Stimulated activated CD4-positive, alpha-beta T cell treated with anti-CD3 and anti-CD28 coated beads, Interleukin-12 subunit alpha, Interleukin-12 subunit beta, amount 100 ng/mL, for 48 hours (primary cell): ENCODE measurements around the gene FZD10.

ENCODE experiments used
- DNase-seq, 3 donors: peaks; one replicate each; pipeline ENCODE4 v3.0.0-alpha.2; 2020; ENCODE audit warnings: low read depth in 2 of 3, low spot score in 1 of 3

FZD10 gene

GRCh38 chr12:130178282-130178681, 16.0 kb downstream of the FZD10 start:
- DNase-seq: no peak

DNA sequence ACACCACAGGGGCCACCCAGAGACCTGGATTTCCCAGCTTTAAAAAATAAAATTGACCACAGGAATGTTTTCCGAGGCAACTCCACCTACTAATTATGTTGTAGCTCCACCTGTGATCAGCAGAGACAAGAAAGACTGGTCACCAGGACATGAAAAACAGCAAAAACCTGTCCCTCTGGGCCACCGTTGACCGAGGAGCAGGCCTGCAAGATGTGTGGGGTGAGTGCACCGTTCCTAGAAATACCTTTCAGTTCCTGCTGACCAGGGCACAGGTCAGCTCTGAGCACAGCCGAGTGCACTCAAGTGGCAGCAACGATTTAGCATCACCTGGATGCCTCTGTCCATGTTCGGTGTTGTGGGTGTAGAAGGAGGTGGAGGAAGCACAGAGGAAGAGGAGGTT, 16.9 kb downstream of the FZD10 start:
- DNase-seq: no peak

GRCh38 chr12:130179621-130180020, 17.4 kb downstream of the FZD10 start:
- no peak for DNase-seq

DNA sequence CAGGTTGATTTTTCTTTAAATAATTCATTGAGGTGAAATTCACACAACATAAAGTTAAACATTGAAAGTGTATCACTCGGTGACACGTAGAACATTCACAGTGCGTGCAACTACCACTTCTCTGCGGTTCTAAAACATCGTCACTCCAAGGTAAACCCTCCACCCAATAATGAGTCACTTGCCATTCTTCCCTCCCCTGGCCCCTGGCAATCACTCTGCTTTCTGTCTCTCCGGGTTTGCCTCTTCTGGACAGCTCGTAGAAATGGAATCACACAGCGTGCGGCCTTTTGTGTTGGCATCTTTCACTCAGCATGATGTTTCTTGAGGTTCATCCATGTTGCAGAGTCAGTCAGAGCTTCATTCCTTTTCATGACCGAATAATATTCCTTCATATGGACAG, 18.9 kb downstream of the FZD10 start:
- DNase-seq: no peak

DNA sequence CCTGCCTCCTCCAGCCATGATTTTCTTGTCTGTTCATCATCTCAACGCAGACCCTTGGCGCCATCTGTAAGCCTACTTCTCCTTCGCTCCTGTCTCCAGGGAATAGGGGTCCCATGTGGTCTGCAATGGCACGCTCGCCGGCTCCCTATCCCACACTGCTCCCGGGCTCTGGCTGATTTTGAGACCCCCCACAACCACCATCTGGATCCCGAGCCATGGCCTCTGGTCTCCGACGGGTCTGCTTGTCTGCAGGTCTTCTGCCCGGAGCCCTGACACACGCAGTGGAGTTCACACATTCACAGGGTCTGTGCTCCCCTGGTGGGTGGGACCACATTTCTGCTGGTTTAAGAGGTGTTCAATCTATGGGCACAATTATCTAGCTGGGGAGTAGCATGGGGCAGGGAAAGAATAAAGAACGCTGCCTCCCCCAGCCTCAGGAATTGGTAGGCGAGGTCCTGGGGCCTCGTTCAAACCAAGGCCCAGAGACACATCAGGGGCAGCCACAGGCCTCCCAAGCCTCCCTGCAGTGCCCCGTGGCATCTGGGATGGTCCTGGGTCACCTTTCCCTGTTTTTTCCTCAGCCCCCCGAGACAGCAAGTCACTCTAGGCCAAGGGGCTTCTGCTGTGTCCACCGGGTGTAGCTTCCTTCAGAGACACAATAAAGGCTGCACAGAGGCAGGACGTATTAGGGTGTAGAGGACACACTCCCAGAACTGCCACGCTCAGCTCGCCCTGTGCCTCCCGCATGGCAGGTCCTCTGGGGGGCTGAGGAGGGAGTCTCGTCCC, 21.5 kb downstream of the FZD10 start:
- no peak for DNase-seq

DNA sequence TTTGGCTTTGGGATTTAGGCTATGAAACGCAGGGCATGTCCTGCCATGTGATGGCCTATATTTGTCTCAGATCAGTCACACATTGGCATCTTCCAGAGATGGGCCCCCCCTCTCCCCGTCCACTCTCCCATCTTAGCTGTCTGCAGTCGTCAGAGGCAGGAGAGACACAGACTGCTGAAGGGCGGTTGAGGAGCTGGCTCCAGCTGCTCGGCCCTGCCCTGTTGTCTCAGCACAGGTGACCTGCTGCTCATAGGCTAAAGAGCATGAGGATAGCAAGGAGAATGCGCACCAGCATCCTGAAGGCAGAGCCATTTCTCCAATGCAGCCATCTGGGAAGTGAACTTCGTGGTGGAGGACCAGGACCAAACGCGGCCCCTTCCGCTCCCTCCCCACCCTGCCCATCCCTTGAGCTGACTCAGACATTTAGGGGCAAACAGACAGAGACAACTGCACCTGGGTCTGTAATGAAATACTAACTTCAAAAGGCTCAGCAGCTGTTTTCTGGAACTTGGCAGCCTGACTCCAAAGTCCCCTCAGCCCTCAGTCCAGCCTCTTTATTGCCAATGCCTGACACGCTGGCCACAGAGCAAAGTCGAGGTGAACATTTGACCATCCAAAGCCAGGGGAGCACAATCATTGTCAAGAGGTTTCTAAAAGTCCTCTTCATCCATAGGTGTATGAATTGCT, 22.3 kb downstream of the FZD10 start:
- no peak for DNase-seq

- no peak for DNase-seq
Observed at GRCh38 chr12:130185455-130186391, 23.5 kb downstream of the FZD10 start.

- DNase-seq: no peak
Observed at GRCh38 chr12:130186651-130187268, 24.5 kb downstream of the FZD10 start.

DNA sequence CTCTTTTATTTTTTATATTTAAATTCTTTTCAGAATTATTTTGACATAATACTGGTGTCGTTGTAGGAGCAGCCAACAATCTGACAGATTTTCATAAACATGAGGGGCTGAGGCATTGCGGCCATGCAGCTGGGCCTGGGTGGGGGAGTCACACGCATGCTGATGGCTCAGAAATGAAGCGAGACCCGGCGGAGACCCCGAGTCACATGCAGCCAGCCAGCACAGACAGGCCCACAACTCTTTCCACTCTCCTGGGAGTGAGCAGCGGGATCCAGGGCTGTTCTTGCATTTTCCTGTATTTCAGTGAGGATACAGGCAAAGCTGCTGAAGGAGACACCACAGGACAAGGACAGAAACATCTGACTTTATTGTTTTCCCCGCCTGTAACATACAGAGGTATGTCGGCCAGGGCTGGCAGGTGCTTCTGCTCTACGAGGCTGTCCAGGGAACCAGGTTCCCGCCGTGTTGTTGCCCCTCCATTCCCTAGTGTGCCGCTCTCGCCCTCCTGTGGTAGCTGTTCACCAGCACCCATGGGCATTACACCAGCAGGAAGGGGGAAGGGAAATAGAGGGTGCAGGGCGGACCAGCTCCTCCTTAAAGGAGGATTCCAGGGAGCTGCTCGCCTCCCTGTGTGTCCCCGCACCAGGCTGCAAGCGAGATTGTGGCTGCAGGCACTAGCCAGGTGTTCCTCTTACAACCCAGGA, 30.5 kb downstream of the FZD10 start:
- DNase-seq: no peak

GRCh38 chr12:130194154-130194553, 31.9 kb downstream of the FZD10 start:
- no peak for DNase-seq

DNA sequence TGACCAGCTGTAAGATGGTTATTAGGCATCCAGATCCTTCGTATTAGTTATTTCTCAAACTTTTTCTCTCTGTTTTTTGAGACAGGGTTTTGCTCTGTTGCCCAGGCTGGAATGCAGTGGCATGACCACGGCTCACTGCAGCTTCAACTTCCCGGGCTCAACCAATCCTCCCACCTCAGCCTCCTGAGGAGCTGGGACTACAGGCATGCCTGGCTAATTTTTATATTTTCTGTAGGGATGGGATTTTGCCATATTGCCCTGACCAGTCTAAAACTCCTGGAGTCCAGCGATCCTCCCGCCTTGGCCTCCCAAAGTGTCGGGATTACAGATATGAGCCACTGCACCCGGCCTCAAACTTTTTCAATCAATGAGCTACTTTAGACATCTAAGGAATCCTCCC, 33.1 kb downstream of the FZD10 start:
- DNase-seq: no peak

DNA sequence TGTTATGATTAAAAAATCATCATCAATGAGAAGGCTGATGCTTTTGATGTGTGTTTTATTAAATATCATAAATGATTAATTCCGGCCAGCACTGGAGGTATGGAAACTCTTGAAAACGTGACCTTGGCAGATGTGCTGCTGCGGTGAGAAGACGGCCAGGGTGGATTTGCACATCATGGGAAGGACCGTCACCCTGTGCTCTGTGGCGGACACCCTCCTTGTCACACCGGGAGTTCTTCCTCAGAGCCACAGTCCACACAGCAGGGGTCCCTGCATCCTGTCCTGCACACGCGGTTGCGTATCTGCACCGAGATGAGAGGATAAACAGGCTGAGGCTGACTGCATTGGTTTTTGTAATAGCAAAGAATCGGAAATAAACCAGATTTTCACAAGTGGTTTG, 33.5 kb downstream of the FZD10 start:
- DNase-seq: no peak

GRCh38 chr12:130196827-130197226, 34.6 kb downstream of the FZD10 start:
- no peak for DNase-seq

DNA sequence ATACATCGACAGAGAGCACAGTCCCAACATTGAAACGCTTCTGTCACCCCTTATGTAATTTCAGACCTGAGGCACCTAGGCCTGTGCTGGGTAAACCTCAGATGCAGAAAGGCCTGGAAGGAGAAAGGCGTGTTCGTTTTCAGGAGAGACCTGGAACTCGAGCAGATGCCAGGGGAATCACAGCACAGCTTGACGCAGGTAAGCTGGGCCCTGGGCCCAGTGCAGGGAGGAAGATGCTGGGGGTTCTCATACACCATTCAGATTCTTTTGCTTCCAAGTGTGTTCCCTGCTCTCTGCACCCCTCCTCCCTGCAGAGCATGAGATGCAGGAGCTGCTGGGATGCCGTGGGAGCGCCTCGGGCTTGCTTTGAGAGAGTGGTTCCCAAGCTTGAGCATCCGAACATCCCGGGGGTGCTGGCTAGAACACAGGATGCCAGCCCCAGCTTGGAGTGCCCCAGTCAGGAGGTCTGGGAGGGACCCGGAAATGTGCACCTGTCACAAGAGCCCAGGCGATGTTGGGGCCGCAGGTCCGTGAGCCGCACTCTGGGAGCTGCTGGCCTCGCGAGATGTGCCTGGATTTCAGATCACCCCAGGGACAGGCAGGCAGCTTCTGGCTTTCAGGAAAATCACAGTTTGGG, 35.9 kb downstream of the FZD10 start:
- no peak for DNase-seq

DNA sequence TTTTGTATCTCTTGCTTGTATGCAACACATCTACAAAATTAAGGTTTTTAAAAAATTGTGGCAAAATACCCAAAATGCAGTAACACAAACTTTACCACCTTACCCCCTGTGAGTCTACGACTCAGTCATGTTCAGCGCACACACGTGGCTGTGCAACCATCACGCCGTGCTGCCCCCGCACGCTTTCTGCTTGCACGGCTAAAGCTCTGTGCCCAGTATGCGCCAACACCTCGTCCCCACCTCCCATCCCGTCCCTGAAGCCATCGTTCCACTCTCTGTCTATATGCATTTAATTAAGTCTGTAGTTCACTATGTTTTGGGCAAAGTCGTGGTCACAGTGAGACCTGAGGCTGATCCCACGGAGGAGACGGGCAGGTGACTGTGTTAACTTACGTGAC, 36.4 kb downstream of the FZD10 start:
- DNase-seq: no peak

DNA sequence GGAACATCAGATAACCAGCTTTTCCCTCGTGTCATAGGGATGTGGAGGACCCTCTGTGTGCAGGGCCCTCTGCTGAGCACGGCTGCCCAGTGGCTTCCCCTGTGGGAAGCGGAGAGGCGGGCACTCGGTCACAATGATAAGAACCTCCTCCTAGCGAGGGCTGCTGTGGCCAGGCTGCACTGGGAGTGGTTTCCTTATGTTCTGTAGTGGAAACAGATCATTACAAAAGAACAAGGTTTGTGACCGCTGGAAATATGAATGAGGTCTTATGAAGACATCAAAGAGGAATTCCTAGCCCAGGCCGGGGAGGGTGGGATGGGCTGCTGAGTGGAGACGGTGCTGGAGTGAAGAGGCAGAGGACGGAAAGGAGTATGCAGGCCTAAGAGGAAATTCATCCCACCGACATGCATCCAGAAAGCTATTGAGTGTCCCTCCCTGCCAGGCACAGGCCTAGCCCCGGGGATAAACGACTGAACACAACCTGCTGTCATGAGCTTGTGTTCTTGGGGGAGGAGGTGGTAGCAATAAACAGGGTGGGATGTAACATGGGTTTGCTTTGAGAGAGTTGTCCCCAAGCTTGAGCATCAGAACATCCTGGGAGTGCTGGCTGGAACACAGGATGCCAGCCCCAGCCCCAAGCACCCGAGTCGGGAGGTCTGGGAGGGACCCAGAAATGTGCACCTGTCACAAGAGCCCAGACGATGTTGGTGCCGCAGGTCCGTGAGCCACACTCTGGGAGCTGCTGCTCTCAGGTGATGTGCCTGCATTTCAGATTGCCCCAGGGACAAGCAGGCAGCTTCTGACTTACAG, 37.5 kb downstream of the FZD10 start:
- DNase-seq: no peak

DNA sequence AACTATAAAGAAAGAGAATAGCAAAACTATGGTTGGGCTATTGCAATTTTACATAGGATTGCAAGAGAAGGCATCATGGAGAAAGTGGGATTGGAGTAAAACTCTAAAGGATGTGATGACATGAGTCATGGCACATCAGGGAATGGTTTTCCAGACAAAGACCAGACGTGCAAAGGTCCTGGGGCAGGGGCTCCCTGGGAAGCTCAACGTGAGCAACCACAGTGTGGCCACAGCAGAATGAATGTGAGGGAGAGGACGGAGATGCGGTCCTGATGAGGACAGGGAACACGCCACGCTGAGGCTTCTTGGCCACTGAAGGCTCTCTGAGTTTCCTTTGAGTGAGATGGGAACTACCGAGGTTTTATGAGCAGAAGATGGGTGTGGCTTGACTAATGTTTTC, 38.2 kb downstream of the FZD10 start:
- DNase-seq: no peak

GRCh38 chr12:130201037-130201436, 38.8 kb downstream of the FZD10 start:
- no peak for DNase-seq

- no peak for DNase-seq
Observed at GRCh38 chr12:130202201-130202600, 39.9 kb downstream of the FZD10 start.
